ENCODE data around the gene UBE4B.

- TF ChIP-seq EZH2 (IDR thresholded peaks at IDR 0.05; ENCODE audit: insufficient read depth, poor library complexity, severe bottlenecking) (no peak), EZH2phosphoT487 (IDR thresholded peaks at IDR 0.05; ENCODE audit: insufficient read depth, low read depth) (no peak)
Measured at GRCh38 chr1:10078494-10078893, 45.7 kb downstream of the UBE4B start.

Data from GM23248 (cell line).